ENCODE results near the gene PRKCB. TPM values are rescaled to one million over a fixed set of nuclear protein-coding genes. Genes with fewer than 3 reads are reported as not detected.

Gene PRKCB
- total and polyA plus RNA-seq, 2 of the 8 experiments (the other 6 are each of a cell fraction or from before 2014, with no cell fraction given) = 7.1 to 12.1 TPM

- Histone ChIP-seq H3K27me3 (replicated peaks in 1 of 4; ENCODE audit: control insufficient read depth in 3 of 4, extremely low read depth in 1 of 4, insufficient read depth in 3 of 4, low read length in 3 of 4) (no peaks in the 10 kb centered on the region), H4K8ac (ENCODE audit: extremely low read depth, insufficient read depth, low read length) (no peak overlapping the region), H2BK5ac (ENCODE audit: low read depth, low read length) (no peak overlapping the region), H3K56ac (replicated peaks; ENCODE audit: insufficient read length, low read depth, low read length) (no peak overlapping the region), H3K14ac (ENCODE audit: insufficient read length) (no peak overlapping the region), H3K4me2 (ENCODE audit: insufficient read depth in 1 of 2, low read depth in 2 of 2, low read length in 2 of 2) (no peak overlapping the region), H3K4ac (replicated peaks; ENCODE audit: insufficient read length, low read depth, low read length) (no peak overlapping the region), H3K23ac (ENCODE audit: insufficient read length) (no peak overlapping the region), H3K79me1 (ENCODE audit: low read depth, low read length) (no peaks in the 10 kb centered on the region), H3K18ac (ENCODE audit: extremely low read depth, low read length) (no peak overlapping the region), H3K79me2 (ENCODE audit: control insufficient read depth in 1 of 2, insufficient read depth in 2 of 2, low read length in 2 of 2) (no peaks in the 10 kb centered on the region), H3K4me3 (ENCODE audit: extremely low read depth in 1 of 4, insufficient read depth in 2 of 4, low read depth in 3 of 4, low read length in 4 of 4) (no peak overlapping the region), H4K5ac (ENCODE audit: insufficient read length, low read depth, low read length) (no peak overlapping the region), H2AK5ac (ENCODE audit: low read depth, low read length) (no peak overlapping the region), H2BK15ac (ENCODE audit: low read length) (no peak overlapping the region), H4K91ac (replicated peaks; ENCODE audit: insufficient read length, low read length) (no peak overlapping the region), H3K23me2 (ENCODE audit: low read depth, low read length) (no peaks in the 10 kb centered on the region), H3K27ac (ENCODE audit: low read depth, low read length) (no peak overlapping the region), H2BK20ac (ENCODE audit: low read length) (no peak overlapping the region), H3K9me3 (ENCODE audit: insufficient read depth in 2 of 2, low read depth in 1 of 2, low read length in 1 of 2) (no peaks in the 10 kb centered on the region), H4K20me1 (replicated peaks in 1 of 2; ENCODE audit: control insufficient read depth in 1 of 2, insufficient read depth in 2 of 2, low read length in 2 of 2) (no peaks in the 10 kb centered on the region), H3K36me3 (ENCODE audit: control insufficient read depth in 2 of 4, insufficient read depth in 4 of 4, low read length in 3 of 4) (no peaks in the 10 kb centered on the region), H2AFZ (ENCODE audit: low read length) (no peak overlapping the region), H3K9ac (replicated peaks in 1 of 4; ENCODE audit: extremely low read depth in 1 of 4, low read depth in 3 of 4, low read length in 3 of 4) (no peak overlapping the region), H2BK120ac (replicated peaks; ENCODE audit: low read depth, low read length) (no peak overlapping the region), H2BK12ac (ENCODE audit: low read depth, low read length) (no peak overlapping the region), H3K4me1 (replicated peaks in 1 of 4; ENCODE audit: control insufficient read depth in 3 of 4, insufficient read depth in 4 of 4, low read length in 3 of 4) (no peaks in the 10 kb centered on the region)
- CTCF ChIA-PET (ENCODE audit: partially characterized antibody) = interaction anchor here (1.0 to 1.4 kb wide), 2 partner anchors 34 to 199 kb away, joined by 3 read pairs; no protein-coding TSS in a partner anchor
- POLR2A ChIA-PET (ENCODE audit: partially characterized antibody) = no interaction called here
- FAIRE-seq (no peak), DNase-seq (ENCODE audit: low read depth in 1 of 2, low spot score in 2 of 2) (no peak)
- 93% methylated on average over 4 of the region's 4 CpGs; no CpG with 5 or more reads in 1 of the 2 experiments for WGBS, 2 experiments (ENCODE audit: extremely low coverage in 1 of 2, insufficient coverage in 1 of 2, insufficient read length in 1 of 2, insufficient replicate concordance in 2 of 2, low coverage in 1 of 2, low lambda C conversion rate in 2 of 2, missing lambda C conversion rate in 1 of 2)
- no peak for TF ChIP-seq RBBP5 (IDR thresholded peaks at IDR 0.05; ENCODE audit: borderline replicate concordance, low read depth, low read length)
Measured at GRCh38 chr16:24002619-24003018, 166.8 kb downstream of the PRKCB start.
